Mesothelial cell of epicardium (in vitro differentiated cells): Measurements from ENCODE around the gene VCAM1. TPM values are rescaled to one million over a fixed set of nuclear protein-coding genes. Genes with fewer than 3 reads are reported as not detected.

ENCODE experiments used
- DNase-seq, 2 experiments: peaks; one replicate each; pipeline ENCODE4 v3.0.0; 2021; ENCODE audit warnings: low spot score in 2 of 2; ENCODE audit not compliant: unreplicated experiment in 2 of 2
- H3K27ac Mint-ChIP-seq: 2 replicates; pipeline ENCODE4 v1.8.0; 2021; ENCODE audit warnings: mixed read lengths
- H3K27me3 Mint-ChIP-seq: 2 replicates; pipeline ENCODE4 v1.8.0; 2021; ENCODE audit warnings: low read depth, mixed read lengths
- H3K36me3 Mint-ChIP-seq: 2 replicates; pipeline ENCODE4 v1.8.0; 2021; ENCODE audit warnings: mixed read lengths
- H3K4me1 Mint-ChIP-seq: 2 replicates; pipeline ENCODE4 v1.8.0; 2021; ENCODE audit warnings: mixed read lengths
- H3K4me3 Mint-ChIP-seq: 2 replicates; pipeline ENCODE4 v1.8.0; 2021; ENCODE audit warnings: mild to moderate bottlenecking, moderate library complexity, mixed read lengths
- H3K9me3 Mint-ChIP-seq: 2 replicates; pipeline ENCODE4 v1.8.0; 2021; ENCODE audit warnings: mixed read lengths
- total RNA-seq: library from RNA; stranded (reverse); gene quantifications from 3 replicates; pipeline ENCODE4 v1.2.1, GENCODE V29; 2021
- TF ChIP-seq, protein P1 (sequence below): fragments of 200-600 bp; sonication (generic); IDR thresholded peaks from one replicate; pipeline ENCODE4 v1.5.0; 2021; ENCODE audit warnings: antibody characterized with exemption; ENCODE audit not compliant: unreplicated experiment

Gene VCAM1
- total RNA-seq, 1 donor from 2014 or later: 35.6 TPM

- peaks cover 7% of the 10 kb centered on the region for H3K9me3 Mint-ChIP-seq
- H3K36me3 Mint-ChIP-seq: no peaks in the 10 kb centered on the region
Observed at GRCh38 chr1:100786870-100787269, 67.3 kb downstream of the VCAM1 start.

More at GRCh38 chr1:100786870-100787269, 67.3 kb downstream of the VCAM1 start:
- Mint-ChIP-seq H3K4me1 (no peaks in the 10 kb centered on the region), H3K4me3 (no peak overlapping the region), H3K27me3 (no peaks in the 10 kb centered on the region), H3K27ac (no peak overlapping the region)
- DNase-seq: no peak
- TF ChIP-seq, protein P1, sequence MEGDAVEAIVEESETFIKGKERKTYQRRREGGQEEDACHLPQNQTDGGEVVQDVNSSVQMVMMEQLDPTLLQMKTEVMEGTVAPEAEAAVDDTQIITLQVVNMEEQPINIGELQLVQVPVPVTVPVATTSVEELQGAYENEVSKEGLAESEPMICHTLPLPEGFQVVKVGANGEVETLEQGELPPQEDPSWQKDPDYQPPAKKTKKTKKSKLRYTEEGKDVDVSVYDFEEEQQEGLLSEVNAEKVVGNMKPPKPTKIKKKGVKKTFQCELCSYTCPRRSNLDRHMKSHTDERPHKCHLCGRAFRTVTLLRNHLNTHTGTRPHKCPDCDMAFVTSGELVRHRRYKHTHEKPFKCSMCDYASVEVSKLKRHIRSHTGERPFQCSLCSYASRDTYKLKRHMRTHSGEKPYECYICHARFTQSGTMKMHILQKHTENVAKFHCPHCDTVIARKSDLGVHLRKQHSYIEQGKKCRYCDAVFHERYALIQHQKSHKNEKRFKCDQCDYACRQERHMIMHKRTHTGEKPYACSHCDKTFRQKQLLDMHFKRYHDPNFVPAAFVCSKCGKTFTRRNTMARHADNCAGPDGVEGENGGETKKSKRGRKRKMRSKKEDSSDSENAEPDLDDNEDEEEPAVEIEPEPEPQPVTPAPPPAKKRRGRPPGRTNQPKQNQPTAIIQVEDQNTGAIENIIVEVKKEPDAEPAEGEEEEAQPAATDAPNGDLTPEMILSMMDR: no peak

Other genes starting within 250 kb of the VCAM1 start
- gene GPR88, start 181.6 kb upstream of the VCAM1 start, total RNA-seq: 0.07 TPM in 2 of 3 replicates, not detected in the other
- gene EXTL2, start 175.1 kb downstream of the VCAM1 start, total RNA-seq: 49.8 to 52.0 TPM (median 50.2 TPM) in 3 replicates
- gene SLC30A7, start 176.3 kb downstream of the VCAM1 start, total RNA-seq: 40.8 to 43.5 TPM (median 41.4 TPM) in 3 replicates